C4-2B (cell line): ENCODE results near the gene GGT7.

Source experiments
- CTCF ChIP-seq: fragments of 450-650 bp; conservative IDR thresholded peaks from 2 replicates; pipeline ENCODE4 v1.5.1; 2017; ENCODE audit warnings: mild to moderate bottlenecking
- ZFX ChIP-seq: fragments of 450-650 bp; IDR thresholded peaks from 2 replicates; pipeline ENCODE4 v1.6.1; 2017

GRCh38 chr20:34881689-34882088, 9.0 kb upstream of the GGT7 start:
- TF ChIP-seq CTCF = no peak
- TF ChIP-seq ZFX = no peak
